Amygdala (tissue), 56 donors: ENCODE measurements around the gene TMLHE.
"Not testable (repeated sequence)": the region's sequence is repeated elsewhere in the genome, so short reads cannot be mapped to it uniquely, and the experiment has no call there.

Experiments
- DNase-seq, 56 donors: peaks; one replicate each; lab custom pipeline; 2025; lab: John Stamatoyannopoulos, UW

Gene TMLHE

GRCh38 chrX:155612312-155613224 lies at the start of gene TMLHE, which contains the start of gene SPRY3:
TSS of gene TMLHE (minus strand) at chrX:155612952. CDS start at chrX:155545276, 67,676 bp downstream.
TSS of gene SPRY3 (plus strand) at chrX:155612586.
- DNase-seq, result peak in 49 of 56 donors; percentile 2 to 67 (median 32)

DNA sequence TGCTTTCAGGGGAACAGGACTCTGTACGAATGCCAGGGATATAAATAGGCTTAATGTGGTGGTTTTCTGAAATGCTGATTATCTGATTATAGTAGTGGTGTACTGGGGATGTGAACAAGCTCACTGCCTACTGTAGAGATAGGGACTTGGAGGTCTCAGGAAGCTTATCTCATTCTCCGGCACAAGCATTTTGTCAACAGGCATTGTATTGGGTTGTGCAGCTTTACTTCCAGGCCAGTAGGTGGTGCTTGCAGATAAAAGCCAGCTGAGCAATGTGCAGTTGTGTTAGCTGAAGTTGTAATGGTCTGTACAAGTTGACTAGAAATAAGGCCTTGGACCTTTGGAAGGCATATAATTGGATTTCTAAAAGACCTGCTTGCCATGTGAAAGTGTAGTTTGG lies 49.5 kb upstream of the TMLHE start:
- DNase-seq, result no peak

- DNase-seq, result no peak
Observed at GRCh38 chrX:155645180-155645579, 32.4 kb upstream of the TMLHE start.

GRCh38 chrX:155643240-155643639 lies 30.5 kb upstream of the TMLHE start:
- no peak for DNase-seq

DNA sequence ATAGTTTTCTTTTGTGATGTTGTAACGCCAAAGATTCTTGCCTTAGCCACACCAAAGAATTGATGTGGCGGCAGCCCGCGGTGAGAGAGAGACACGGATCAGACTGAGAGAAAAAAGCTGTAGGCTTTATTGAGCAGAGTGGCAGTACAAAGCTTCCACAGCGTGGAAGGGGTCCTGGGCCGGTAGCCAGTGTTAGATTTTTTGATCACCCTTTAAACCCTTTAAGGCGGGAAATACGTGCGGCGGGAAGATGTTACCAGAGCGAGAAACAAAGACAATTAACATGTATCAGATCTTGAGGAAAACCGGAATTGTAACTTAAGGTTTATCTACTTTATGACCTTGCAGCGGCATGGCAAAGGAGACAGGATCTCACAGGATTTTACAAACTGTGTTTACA lies 28.6 kb upstream of the TMLHE start:
- DNase-seq, result peak in 1 of 56 donors; percentile 0

DNA sequence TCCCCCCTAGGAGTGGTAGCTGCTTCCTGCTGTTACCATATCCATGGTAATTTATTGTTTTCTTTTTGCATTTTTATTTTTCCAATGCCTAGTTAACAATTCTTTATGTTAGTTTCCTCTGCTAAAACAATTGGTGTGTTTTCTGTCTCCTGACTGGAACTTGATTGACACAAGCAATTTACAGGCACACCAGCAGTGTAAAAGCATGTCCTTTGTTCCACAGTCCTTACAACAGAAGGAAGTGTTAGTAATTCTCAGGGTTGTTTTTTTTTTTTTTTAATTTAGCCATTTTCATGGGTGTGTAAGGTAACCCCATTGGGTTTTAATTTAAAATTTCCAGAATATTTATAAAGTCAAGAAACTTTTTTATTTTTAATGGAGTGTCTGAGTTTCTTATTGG lies 25.0 kb upstream of the TMLHE start:
- DNase-seq, result no peak

GRCh38 chrX:155635019-155635418 lies 22.3 kb upstream of the TMLHE start:
- not testable (repeated sequence) for DNase-seq

DNA sequence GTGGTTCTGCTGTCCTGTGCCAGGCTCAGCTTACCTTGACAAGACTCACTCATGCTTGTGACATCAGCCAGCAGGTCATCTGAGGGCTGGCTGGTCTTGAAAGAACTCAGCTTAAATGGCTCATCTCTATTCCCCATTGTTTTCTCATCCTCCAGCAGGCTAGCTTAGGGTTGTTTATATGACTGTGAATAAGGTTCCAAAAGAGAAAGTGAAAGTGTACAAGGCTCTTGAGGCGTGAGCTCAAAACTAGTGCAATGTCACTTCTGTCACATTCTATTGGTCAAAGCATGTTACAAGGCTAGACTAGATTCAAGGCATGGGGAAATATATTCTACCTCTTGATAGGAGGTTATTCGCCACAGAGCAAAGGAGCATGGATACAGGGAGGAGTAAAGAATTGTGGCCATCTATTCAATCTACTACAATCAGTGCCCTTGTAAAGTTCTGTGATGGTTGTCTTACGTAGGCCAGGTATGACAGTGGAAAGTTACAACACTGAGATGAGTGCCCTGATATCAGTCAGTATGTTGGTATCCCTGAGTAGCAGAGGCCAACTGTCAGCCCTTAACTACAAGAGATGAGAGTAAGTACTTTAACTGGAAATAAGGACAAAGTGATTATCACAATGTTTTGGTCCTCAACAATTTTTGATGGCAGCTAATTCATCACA lies 19.8 kb upstream of the TMLHE start:
- DNase-seq, result no peak

GRCh38 chrX:155620110-155620509 lies 7.4 kb upstream of the TMLHE start:
- DNase-seq, result not testable (repeated sequence)

- no peak for DNase-seq
Observed at GRCh38 chrX:155615938-155616337, 3.2 kb upstream of the TMLHE start.

- no peak for DNase-seq
Observed at GRCh38 chrX:155613927-155614559, 1.3 kb upstream of the TMLHE start.

DNA sequence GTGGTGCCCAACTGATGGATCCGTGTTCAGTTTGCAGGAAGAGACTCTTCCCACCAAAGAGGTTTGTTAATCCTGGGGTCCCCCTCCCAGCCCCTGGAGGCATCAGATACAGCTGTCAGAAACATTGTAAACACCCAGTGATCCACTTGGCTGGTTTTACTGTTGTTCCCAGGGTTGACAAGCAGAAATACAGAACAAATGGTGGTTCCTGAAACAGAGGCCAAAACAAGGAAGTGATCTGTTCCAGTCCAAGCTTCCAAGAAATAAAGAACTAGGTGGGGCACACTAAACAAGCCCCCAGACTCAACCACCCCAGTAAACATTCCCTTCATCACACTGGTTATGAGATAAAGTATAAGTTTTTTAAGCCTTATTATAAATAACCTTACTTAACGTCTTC lies 1.4 kb downstream of the TMLHE start:
- no peak for DNase-seq

GRCh38 chrX:155592981-155593380 lies 19.8 kb downstream of the TMLHE start:
- no peak for DNase-seq

DNA sequence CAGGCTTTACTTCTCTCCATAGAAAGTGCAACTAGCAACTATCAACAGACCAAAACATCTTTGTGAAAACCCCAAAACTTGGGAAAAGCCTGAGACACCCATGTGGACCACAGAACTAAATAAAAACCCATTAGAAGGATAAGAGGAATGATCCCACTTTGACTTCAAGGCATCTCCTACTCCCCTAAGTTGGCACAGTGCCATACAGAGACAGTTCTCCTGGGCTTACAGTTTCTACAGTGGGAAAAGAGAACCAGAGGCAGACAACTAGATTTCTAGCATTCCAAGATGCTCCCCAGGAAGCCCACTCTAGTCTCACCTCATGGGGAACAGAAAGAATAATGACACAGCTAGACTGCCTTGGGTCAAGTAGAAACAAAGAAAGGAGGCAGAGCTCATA lies 20.4 kb downstream of the TMLHE start:
- DNase-seq, result no peak

- DNase-seq, result no peak
Observed at GRCh38 chrX:155577682-155578081, 35.1 kb downstream of the TMLHE start.

GRCh38 chrX:155563099-155563498 lies 49.7 kb downstream of the TMLHE start:
- no peak for DNase-seq

GRCh38 chrX:155544881-155545280 lies 67.9 kb downstream of the TMLHE start:
- no peak for DNase-seq

DNA sequence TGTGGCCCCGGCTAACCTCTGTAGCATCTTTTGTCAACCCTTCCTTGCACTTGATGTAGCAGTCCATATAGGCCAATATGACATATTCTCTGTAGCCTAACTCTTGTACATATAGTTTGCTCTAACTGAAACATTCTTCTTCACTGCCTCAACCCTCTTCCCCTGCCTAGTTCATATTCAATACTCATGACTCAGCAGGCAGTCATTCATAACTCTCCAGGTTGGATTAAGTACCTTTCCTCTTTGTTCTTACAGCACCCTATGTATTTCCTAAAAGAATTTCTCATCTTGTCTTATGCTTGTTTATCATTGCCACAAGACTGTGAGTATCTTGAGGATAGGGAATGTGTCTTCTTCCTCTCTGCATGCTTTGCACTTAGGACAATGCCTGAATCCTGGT lies 76.9 kb downstream of the TMLHE start:
- DNase-seq, result no peak

DNA sequence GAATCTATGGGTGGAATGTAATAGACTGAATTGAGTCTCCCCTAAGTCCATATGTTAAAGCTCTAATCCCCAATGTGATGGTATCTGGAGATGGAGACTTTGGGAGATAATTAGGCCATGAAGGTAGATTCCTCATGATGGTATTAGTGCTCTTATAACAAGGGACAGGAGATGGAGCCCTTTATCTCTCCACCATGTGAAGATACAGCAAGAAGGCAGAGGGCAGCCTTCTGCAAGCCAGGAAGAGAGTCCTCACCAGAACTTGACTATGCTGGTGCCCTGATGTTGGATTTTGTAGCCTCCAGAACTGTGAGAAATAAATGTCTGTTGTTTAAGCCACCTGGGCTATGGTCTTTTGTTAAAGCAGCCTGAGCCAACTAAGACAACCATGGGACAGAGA lies 78.0 kb downstream of the TMLHE start:
- DNase-seq, result no peak

- DNase-seq, result not testable (repeated sequence)
Observed at GRCh38 chrX:155527023-155527422, 85.7 kb downstream of the TMLHE start.

DNA sequence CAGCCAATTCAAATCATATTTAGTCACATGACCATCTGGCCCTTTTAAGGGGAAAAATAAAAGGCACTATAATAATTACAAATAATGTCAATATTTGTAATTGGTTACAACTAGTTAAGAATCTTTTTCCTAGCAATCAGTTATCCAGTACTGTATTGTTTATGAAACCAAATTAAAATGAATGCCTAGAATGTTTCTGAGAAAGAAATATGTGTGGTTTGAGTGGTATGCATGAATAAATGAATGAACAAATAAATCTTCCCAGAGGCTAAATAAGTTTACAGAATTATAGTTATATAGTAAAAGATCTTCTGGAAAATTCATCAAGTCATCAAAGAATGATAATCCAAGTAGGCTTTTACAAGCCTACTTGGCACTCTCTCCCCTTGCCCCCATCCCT lies 98.5 kb downstream of the TMLHE start:
- no peak for DNase-seq
